ENCODE measurements around the gene SYCP2L. TPM values are rescaled to one million over a fixed set of nuclear protein-coding genes. Genes with fewer than 3 reads are reported as not detected.

Gene SYCP2L
- total and polyA plus RNA-seq, 9 of the 15 experiments (the other 6 are each of a cell fraction or from before 2014, with no cell fraction given), result 12.4 to 46.9 (median 22.0) TPM

- TF ChIP-seq REST (IDR thresholded peaks at IDR 0.05; ENCODE audit: borderline replicate concordance) (peak; percentile 14; the same call in 1 of the 2 replicates), REST (CRISPR knock-in tag; IDR thresholded peaks at IDR 0.05; ENCODE audit: low read depth) (no peak), BMI1 (IDR thresholded peaks at IDR 0.05; ENCODE audit: low read length) (0 out of 2 replicates have a peak, but pooled peaks have one; percentile 37)
These were observed 125.0 kb downstream of the SYCP2L start (continued) for GRCh38 chr6:11011787-11012234.
